GM12875 (cell line): Measurements from ENCODE around the gene BBS9.

Experiments
- H3K4me3 ChIP-seq: one replicate; pipeline ENCODE4 v1.5.1; 2011; ENCODE audit warnings: low read depth, low read length, control low read depth
- CTCF ChIP-seq: IDR thresholded peaks from 2 replicates; pipeline ENCODE4 v1.5.1; 2011; ENCODE audit warnings: low read depth, mild to moderate bottlenecking, control low read depth, inconsistent platforms, low read length, moderate library complexity, borderline replicate concordance; ENCODE audit not compliant: insufficient read depth

The BBS9 gene

GRCh38 chr7:33582533-33582932 is 453.2 kb downstream of the BBS9 start:
- TF ChIP-seq CTCF = no peak

GRCh38 chr7:33589911-33590310 is 460.5 kb downstream of the BBS9 start:
- no peak overlapping the region for H3K4me3 ChIP-seq
- TF ChIP-seq CTCF = no peak

More at GRCh38 chr7:33582533-33582932, 453.2 kb downstream of the BBS9 start:
- H3K4me3 ChIP-seq = no peak overlapping the region

GRCh38 chr7:33590916-33591315 is 461.6 kb downstream of the BBS9 start:
- no peak for TF ChIP-seq CTCF

GRCh38 chr7:33591490-33591889 is 462.1 kb downstream of the BBS9 start:
- TF ChIP-seq CTCF = no peak
- no peak overlapping the region for H3K4me3 ChIP-seq

More at GRCh38 chr7:33590916-33591315, 461.6 kb downstream of the BBS9 start:
- no peak overlapping the region for H3K4me3 ChIP-seq

- no peak overlapping the region for H3K4me3 ChIP-seq
- TF ChIP-seq CTCF = no peak
These were observed 463.4 kb downstream of the BBS9 start for GRCh38 chr7:33592718-33593117.

GRCh38 chr7:33593611-33594010 is 464.2 kb downstream of the BBS9 start:
- H3K4me3 ChIP-seq = no peak overlapping the region
- TF ChIP-seq CTCF = no peak

GRCh38 chr7:33596686-33597085 is 467.3 kb downstream of the BBS9 start:
- no peak for TF ChIP-seq CTCF
- H3K4me3 ChIP-seq = no peak overlapping the region
